ENCODE data around the gene ZSCAN30.

DNA sequence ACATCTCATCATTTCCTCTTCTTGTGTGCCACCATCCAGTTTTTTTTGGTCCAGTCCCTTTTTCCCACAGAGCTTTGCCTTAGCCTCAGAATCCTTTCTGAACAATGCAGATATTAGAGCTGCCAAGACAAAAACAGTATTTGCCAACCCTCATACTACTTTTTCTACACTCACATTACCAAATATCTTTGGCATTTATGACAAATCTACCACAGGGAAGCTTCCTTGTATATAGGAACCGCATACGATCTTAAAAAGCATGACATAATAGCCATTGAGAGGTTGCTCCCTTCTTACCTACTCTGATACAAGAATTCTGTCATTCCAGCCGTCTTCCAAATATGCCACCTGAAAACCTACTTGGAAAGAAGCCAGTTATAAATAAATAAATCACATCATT lies 44.8 kb upstream of the ZSCAN30 start:
- TF ChIP-seq, protein P1, sequence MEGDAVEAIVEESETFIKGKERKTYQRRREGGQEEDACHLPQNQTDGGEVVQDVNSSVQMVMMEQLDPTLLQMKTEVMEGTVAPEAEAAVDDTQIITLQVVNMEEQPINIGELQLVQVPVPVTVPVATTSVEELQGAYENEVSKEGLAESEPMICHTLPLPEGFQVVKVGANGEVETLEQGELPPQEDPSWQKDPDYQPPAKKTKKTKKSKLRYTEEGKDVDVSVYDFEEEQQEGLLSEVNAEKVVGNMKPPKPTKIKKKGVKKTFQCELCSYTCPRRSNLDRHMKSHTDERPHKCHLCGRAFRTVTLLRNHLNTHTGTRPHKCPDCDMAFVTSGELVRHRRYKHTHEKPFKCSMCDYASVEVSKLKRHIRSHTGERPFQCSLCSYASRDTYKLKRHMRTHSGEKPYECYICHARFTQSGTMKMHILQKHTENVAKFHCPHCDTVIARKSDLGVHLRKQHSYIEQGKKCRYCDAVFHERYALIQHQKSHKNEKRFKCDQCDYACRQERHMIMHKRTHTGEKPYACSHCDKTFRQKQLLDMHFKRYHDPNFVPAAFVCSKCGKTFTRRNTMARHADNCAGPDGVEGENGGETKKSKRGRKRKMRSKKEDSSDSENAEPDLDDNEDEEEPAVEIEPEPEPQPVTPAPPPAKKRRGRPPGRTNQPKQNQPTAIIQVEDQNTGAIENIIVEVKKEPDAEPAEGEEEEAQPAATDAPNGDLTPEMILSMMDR (IDR thresholded peaks at IDR 0.05) = no peak
- TF ChIP-seq POLR2AphosphoS5 (IDR thresholded peaks at IDR 0.05; ENCODE audit: low read depth, low read length) = no peak

Measured in Panc1 (cell line).